ENCODE data around the gene SIT1. TPM values are rescaled to one million over a fixed set of nuclear protein-coding genes. Genes with fewer than 3 reads are reported as not detected.

The SIT1 gene
- total RNA-seq, 1 experiment from 2014 or later = not detected

DNA sequence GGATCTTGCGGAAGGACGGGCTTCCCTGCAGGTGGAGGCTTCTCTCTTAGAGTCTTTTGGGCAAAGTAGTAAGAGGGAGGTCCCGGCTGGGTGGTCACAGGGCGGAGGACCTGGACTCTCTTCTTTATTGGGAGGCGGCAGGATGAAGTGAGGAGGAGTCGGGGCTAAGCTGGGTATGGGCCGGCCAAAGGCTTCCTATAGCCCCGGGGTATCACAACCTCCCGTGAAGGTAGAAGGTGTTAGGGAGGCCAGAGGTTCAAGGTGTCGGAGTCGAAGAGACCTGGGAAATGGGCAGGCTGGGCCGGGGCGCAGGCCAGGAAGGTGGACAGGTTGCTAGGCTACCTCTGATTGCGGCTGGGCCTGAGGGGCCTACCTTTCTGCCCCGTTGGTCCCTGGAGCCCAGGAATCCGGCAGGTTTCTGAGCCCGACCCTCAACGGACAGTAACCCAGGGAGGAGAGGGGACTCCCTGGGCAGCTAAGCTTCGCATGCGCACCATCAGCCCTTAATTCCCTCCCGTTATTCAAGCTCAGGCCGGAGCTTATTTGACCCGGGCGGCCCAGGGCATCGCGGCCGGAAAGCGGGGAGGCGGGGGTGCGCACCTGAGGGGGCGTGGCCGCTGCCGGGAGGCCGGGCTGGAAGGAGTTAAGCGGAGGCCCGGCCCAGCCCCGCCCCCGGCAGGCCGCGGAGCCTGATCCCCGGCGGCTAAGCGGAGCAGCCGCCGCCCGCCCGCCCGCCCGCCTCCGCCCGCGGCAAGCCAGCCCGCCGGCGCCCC is 46.0 kb downstream of the SIT1 start, which contains the start of gene TESK1:
TESK1 (plus strand) TSS at position 685 of the 773 bp plus-strand sequence. CDS start 358 bp downstream, outside the sequence.
- ATAC-seq (peak; percentile 76), DNase-seq (ENCODE audit: low read depth, low spot score) (peak; percentile 18)
- Histone ChIP-seq H3K36me3 (ENCODE audit: control insufficient read depth, insufficient read depth, low read length) (no peaks in the 10 kb centered on the region; the same call in 1 of the 2 replicates), H3K27me3 (ENCODE audit: control insufficient read depth, insufficient read depth, low read length) (no peaks in the 10 kb centered on the region), H3K4me1 (ENCODE audit: control insufficient read depth, insufficient read depth, low read length) (peaks cover 20% of the 10 kb centered on the region), H3K27ac (ENCODE audit: low read length) (peak within 1 kb of the TSS; percentile 89), H3K9me3 (ENCODE audit: control insufficient read depth, insufficient read depth, low read depth, low read length) (no peaks in the 10 kb centered on the region), H3K4me3 (ENCODE audit: low read depth in 2 of 2, low read length in 2 of 2) (peak within 1 kb of the TSS; percentile 76 to 99)
- ChIA-PET CTCF (interaction anchor here (0.5 to 1.1 kb wide), 2 partner anchors 152 to 278 kb away, joined by 4 to 10 read pairs; no protein-coding TSS in a partner anchor), POLR2A (interaction anchor here (0.6 kb wide), 1 partner anchor 85 kb away, joined by 4 read pairs; no protein-coding TSS in a partner anchor)
- TF ChIP-seq POLR2AphosphoS5 (IDR thresholded peaks at IDR 0.05; ENCODE audit: low read depth, low read length) (peak; percentile 43; the same call in 1 of the 2 replicates), TCF7L2 (IDR thresholded peaks at IDR 0.05; ENCODE audit: low read depth, low read length) (no peak)
- no TSS peak for BruUV-seq (replicated peaks)
- intact Hi-C loops (cut with micrococcal nuclease; ENCODE audit: unreplicated experiment) (loop anchor here (5.0 to 10.0 kb wide), 2 partner anchors 37 to 90 kb away; no protein-coding TSS in a partner anchor), in situ Hi-C loops (cut with HindIII; ENCODE audit: low pct_unique_long_range_greater_than_20kb, low sequenced_read_pairs) (no loop called here)

DNA sequence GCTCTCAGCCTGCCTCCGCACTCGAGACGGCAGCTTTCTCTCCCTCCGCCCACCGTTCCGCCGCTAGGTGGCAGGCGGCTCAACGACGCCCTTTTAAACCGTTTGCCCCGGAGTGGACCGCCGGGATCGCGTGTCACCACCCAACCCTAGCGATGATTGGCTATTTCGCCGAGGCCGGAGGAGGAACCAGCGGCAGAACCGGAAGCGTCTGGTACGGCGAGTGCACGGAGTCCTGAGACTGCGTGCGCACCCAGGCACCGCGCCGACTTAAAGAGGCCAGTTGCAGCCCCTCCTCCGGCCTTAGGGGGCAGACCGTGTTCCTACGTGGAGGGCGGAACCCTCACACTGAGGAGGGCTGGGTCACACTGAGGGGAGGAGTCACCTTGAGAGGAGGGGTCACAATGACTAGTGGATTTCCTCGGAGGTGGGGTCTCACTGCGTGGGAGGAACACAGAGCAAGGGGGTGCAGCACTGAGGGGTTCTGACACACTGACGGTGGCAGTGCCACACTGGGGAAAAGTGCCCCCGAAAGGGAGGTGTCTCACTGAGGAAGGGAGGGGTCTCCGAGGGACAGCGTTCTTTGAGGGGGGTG is 46.6 kb downstream of the SIT1 start:
- Histone ChIP-seq H3K4me1 (ENCODE audit: control insufficient read depth, insufficient read depth, low read length) (peaks cover 20% of the 10 kb centered on the region), H3K27ac (ENCODE audit: low read length) (peak overlapping the region; percentile 100), H3K9me3 (ENCODE audit: control insufficient read depth, insufficient read depth, low read depth, low read length) (no peaks in the 10 kb centered on the region), H3K27me3 (ENCODE audit: control insufficient read depth, insufficient read depth, low read length) (no peaks in the 10 kb centered on the region), H3K36me3 (ENCODE audit: control insufficient read depth, insufficient read depth, low read length) (no peaks in the 10 kb centered on the region; the same call in 1 of the 2 replicates), H3K4me3 (ENCODE audit: low read depth in 2 of 2, low read length in 2 of 2) (peak overlapping the region; percentile 76 to 99)
- ChIA-PET POLR2A (interaction anchor here (0.6 kb wide), 1 partner anchor 59 kb away, joined by 4 read pairs; no protein-coding TSS in a partner anchor), CTCF (interaction anchor here (0.5 to 1.1 kb wide), 9 partner anchors 9 to 278 kb away, joined by 3 to 4 read pairs (median 3); partner anchors contain the start of genes CCDC107 and RMRP)
- TF ChIP-seq POLR2AphosphoS5 (IDR thresholded peaks at IDR 0.05; ENCODE audit: low read depth, low read length) (peak; percentile 95), SIN3A (IDR thresholded peaks at IDR 0.05; ENCODE audit: borderline replicate concordance, insufficient read depth, low read depth, low read length) (peak; percentile 59; the same call in 1 of the 2 replicates), CTCF (IDR thresholded peaks at IDR 0.05) (no peak), TCF7L2 (IDR thresholded peaks at IDR 0.05; ENCODE audit: low read depth, low read length) (no peak)
- TF ChIP-seq, protein P1, sequence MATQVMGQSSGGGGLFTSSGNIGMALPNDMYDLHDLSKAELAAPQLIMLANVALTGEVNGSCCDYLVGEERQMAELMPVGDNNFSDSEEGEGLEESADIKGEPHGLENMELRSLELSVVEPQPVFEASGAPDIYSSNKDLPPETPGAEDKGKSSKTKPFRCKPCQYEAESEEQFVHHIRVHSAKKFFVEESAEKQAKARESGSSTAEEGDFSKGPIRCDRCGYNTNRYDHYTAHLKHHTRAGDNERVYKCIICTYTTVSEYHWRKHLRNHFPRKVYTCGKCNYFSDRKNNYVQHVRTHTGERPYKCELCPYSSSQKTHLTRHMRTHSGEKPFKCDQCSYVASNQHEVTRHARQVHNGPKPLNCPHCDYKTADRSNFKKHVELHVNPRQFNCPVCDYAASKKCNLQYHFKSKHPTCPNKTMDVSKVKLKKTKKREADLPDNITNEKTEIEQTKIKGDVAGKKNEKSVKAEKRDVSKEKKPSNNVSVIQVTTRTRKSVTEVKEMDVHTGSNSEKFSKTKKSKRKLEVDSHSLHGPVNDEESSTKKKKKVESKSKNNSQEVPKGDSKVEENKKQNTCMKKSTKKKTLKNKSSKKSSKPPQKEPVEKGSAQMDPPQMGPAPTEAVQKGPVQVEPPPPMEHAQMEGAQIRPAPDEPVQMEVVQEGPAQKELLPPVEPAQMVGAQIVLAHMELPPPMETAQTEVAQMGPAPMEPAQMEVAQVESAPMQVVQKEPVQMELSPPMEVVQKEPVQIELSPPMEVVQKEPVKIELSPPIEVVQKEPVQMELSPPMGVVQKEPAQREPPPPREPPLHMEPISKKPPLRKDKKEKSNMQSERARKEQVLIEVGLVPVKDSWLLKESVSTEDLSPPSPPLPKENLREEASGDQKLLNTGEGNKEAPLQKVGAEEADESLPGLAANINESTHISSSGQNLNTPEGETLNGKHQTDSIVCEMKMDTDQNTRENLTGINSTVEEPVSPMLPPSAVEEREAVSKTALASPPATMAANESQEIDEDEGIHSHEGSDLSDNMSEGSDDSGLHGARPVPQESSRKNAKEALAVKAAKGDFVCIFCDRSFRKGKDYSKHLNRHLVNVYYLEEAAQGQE (IDR thresholded peaks at IDR 0.05; ENCODE audit: insufficient read depth in 1 of 2, low read depth in 2 of 2, low read length in 1 of 2) = no peak
- intact Hi-C loops (cut with micrococcal nuclease; ENCODE audit: unreplicated experiment) = loop anchor here (5.0 to 10.0 kb wide), 2 partner anchors 37 to 89 kb away; no protein-coding TSS in a partner anchor
- BruUV-seq (replicated peaks) = no TSS peak
- in situ Hi-C loops (cut with HindIII; ENCODE audit: low pct_unique_long_range_greater_than_20kb, low sequenced_read_pairs) = no loop called here
- ATAC-seq (peak; percentile 93), DNase-seq (ENCODE audit: low read depth, low spot score) (peak; percentile 98)

Measured in Panc1 (cell line).